Measurements from ENCODE around the gene CARS2. TPM values are rescaled to one million over a fixed set of nuclear protein-coding genes. Genes with fewer than 3 reads are reported as not detected.
"Not testable (repeated sequence)": the region's sequence is repeated elsewhere in the genome, so short reads cannot be mapped to it uniquely, and the experiment has no call there.

Gene CARS2
- total RNA-seq, 4 donors from 2014 or later: 27.4 to 229 (median 53.8) TPM

DNA sequence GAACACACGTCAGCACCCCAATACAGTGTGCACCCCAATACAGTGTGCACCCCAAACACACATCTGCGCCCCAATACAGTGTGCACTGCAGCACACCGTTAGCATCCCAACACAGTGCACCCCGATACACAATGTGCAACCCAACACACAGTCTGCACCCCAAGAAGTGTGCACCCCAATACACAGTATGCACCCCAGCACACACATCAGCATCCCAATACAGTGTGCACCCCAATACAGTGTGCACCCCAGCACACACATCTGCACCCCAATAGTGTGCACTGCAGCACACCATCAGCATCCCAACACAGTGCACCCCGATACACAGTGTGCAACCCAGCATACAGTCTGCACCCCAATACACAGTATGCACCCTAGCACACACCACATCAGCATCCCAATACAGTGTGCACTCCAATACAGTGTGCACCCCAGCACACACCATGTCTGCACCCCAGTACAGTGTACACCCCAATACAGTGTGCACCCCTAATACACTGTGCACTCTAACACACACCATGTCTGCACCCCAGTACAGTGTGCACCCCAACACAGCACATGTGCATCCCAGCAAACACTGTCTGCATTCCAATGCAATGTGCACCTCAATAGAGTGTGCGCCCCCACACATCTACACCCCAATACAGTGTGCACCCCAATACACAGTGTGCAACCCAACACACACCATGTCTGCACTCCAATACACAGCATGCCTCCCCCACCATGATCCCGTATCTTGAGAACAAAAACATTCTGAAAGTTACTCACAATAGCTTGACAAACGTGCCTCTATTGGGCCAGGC is 855 bp upstream of the CARS2 start:
- Histone ChIP-seq H3K4me1 (peaks cover 7 to 9% of the 10 kb centered on the region in 2 donors), H3K27me3 (no peaks in the 10 kb centered on the region), H3K27ac (peak overlapping the region; percentile 73 to 82), H3K9me3 (no peaks in the 10 kb centered on the region), H3K36me3 (no peaks in the 10 kb centered on the region), H3K4me3 (peak overlapping the region; percentile 69 to 71)
- no peak for TF ChIP-seq POLR2A (IDR thresholded peaks at IDR 0.05)
- TF ChIP-seq, protein P1, sequence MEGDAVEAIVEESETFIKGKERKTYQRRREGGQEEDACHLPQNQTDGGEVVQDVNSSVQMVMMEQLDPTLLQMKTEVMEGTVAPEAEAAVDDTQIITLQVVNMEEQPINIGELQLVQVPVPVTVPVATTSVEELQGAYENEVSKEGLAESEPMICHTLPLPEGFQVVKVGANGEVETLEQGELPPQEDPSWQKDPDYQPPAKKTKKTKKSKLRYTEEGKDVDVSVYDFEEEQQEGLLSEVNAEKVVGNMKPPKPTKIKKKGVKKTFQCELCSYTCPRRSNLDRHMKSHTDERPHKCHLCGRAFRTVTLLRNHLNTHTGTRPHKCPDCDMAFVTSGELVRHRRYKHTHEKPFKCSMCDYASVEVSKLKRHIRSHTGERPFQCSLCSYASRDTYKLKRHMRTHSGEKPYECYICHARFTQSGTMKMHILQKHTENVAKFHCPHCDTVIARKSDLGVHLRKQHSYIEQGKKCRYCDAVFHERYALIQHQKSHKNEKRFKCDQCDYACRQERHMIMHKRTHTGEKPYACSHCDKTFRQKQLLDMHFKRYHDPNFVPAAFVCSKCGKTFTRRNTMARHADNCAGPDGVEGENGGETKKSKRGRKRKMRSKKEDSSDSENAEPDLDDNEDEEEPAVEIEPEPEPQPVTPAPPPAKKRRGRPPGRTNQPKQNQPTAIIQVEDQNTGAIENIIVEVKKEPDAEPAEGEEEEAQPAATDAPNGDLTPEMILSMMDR (IDR thresholded peaks at IDR 0.05): no peak
- DNase-seq: no peak
- intact Hi-C loops (cut with DNase I; ENCODE audit: low total_unique reads): no loop called here

GRCh38 chr13:110705356-110705825 is 525 bp downstream of the CARS2 start:
- intact Hi-C loops (cut with DNase I; ENCODE audit: low total_unique reads): no loop called here

DNA sequence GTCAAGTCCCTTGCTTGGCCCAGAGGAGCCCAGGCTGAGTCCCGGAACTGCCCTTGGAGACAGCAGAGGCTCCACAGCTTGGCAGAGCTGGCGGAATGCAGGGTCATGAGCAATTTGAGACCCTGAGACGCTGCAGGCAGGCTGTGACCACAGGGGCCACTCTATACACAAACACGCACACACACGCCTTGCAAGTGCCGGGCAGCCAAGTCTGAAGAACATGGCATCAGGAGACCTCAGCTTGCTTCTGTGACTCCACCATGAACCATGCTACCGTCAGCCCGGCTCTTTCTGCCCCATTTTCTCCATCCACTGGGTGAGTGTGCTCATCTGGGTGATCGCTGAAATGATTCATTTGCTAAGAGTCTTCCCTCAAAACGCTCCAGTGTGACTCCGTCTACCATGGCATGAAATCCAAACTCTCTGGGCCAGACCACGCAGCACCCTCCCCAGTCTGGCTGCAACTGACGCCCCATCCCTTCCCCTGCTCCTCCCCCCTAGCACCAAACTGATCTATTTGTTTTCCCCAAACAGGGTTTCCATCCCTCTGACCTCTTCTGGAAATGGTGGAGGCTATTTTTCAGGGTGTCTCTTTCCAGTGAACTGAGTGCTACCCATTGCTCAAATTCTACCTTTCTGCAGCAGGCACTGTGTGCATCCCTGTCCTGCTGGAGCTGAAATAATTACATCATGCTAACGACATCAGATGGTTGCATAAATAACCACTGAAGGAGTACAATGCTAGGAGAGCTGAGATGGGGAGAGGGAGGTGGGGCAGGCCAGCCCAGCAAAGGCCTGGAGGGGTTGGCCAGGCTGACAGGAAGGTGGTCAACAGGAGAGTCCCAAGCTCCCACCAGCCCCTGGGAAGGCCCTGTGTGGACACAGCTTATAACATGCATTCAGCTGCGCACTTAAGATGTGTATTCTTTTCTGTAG is 3.1 kb downstream of the CARS2 start:
- H3K36me3 ChIP-seq: no peaks in the 10 kb centered on the region
- intact Hi-C loops (cut with DNase I; ENCODE audit: low total_unique reads): no loop called here
- H3K27ac ChIP-seq: no peak overlapping the region
- H3K9me3 ChIP-seq: no peaks in the 10 kb centered on the region
- H3K4me3 ChIP-seq: no peak overlapping the region
- no peak for DNase-seq
- no peak for TF ChIP-seq POLR2A (IDR thresholded peaks at IDR 0.05)
- TF ChIP-seq, protein P1 (IDR thresholded peaks at IDR 0.05): no peak
- no peaks in the 10 kb centered on the region for H3K27me3 ChIP-seq
- H3K4me1 ChIP-seq: peaks cover 3 to 7% of the 10 kb centered on the region in 2 donors

More at GRCh38 chr13:110705356-110705825, 525 bp downstream of the CARS2 start:
- Histone ChIP-seq H3K4me1 (peaks cover 3 to 7% of the 10 kb centered on the region in 2 donors), H3K36me3 (no peaks in the 10 kb centered on the region), H3K4me3 (peak overlapping the region; percentile 69 to 71), H3K27ac (peak overlapping the region; percentile 73 to 82), H3K9me3 (no peaks in the 10 kb centered on the region), H3K27me3 (no peaks in the 10 kb centered on the region)
- TF ChIP-seq, protein P1 (IDR thresholded peaks at IDR 0.05): no peak
- TF ChIP-seq POLR2A (IDR thresholded peaks at IDR 0.05): no peak
- no peak for DNase-seq

GRCh38 chr13:110702089-110702488 is 3.8 kb downstream of the CARS2 start:
- intact Hi-C loops (cut with DNase I; ENCODE audit: low total_unique reads): no loop called here
- Histone ChIP-seq H3K4me1 (peaks cover 3 to 7% of the 10 kb centered on the region in 2 donors), H3K27ac (no peak overlapping the region), H3K9me3 (no peaks in the 10 kb centered on the region), H3K4me3 (no peak overlapping the region), H3K27me3 (no peaks in the 10 kb centered on the region), H3K36me3 (no peaks in the 10 kb centered on the region)
- no peak for DNase-seq
- no peak for TF ChIP-seq POLR2A (IDR thresholded peaks at IDR 0.05)
- TF ChIP-seq, protein P1 (IDR thresholded peaks at IDR 0.05): no peak

DNA sequence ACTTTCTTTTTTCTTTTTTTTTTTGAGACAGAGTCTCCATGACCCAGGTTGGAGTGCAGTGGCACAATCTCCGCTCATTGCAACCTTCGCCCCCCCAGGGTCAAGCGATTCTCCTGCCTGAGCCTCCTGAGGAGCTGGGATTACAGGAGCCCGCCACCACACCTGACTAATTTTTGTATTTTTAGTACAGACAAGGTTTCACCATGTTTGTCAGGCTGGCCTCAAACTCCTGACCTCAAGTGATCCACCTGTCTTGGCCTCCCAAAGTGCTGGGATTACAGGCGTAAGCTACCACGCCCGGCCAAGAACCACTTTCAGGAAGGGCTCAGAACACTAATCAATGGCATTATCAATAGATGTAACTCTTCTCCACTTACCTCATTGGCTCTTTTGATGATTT is 4.9 kb downstream of the CARS2 start:
- H3K27me3 ChIP-seq; H3K9me3 ChIP-seq; H3K4me3 ChIP-seq; intact Hi-C loops (cut with DNase I; ENCODE audit: low total_unique reads); H3K27ac ChIP-seq; H3K4me1 ChIP-seq; DNase-seq; H3K36me3 ChIP-seq: not testable (repeated sequence)

Measured in uterus (tissue), 4 donors.